ENCODE data around the gene SERPINC1.

Gene SERPINC1

GRCh38 chr1:173856903-173857302 is 60.2 kb downstream of the SERPINC1 start:
- DNase-seq (ENCODE audit: low read depth): no peak
- TF ChIP-seq, protein P1, sequence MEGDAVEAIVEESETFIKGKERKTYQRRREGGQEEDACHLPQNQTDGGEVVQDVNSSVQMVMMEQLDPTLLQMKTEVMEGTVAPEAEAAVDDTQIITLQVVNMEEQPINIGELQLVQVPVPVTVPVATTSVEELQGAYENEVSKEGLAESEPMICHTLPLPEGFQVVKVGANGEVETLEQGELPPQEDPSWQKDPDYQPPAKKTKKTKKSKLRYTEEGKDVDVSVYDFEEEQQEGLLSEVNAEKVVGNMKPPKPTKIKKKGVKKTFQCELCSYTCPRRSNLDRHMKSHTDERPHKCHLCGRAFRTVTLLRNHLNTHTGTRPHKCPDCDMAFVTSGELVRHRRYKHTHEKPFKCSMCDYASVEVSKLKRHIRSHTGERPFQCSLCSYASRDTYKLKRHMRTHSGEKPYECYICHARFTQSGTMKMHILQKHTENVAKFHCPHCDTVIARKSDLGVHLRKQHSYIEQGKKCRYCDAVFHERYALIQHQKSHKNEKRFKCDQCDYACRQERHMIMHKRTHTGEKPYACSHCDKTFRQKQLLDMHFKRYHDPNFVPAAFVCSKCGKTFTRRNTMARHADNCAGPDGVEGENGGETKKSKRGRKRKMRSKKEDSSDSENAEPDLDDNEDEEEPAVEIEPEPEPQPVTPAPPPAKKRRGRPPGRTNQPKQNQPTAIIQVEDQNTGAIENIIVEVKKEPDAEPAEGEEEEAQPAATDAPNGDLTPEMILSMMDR (conservative IDR thresholded peaks at IDR 0.05; ENCODE audit: low read depth, low read length): no peak
- no peak overlapping the region for H3K4me3 ChIP-seq (ENCODE audit: low read depth, low read length)

DNA sequence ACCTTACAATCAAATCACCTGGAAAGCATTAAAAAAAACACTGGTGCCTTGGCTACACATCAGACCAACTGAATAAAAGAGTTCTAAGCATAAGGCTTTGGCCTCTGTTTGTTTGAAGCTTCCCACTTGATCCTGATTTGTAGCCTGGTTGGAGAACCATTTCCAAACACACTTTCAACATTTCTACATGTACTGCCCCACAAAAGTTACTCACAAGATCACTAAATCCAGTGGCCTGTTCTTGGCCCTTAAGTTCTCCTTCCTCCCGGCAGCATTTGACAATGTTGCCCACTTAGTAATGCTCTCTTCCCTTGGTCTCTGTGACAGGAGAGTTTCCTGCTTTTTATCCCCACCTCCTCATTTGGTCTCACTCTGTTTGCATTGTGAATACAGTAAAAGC is 61.1 kb downstream of the SERPINC1 start:
- no peak overlapping the region for H3K4me3 ChIP-seq (ENCODE audit: low read depth, low read length)
- TF ChIP-seq, protein P1 (conservative IDR thresholded peaks at IDR 0.05; ENCODE audit: low read depth, low read length): no peak
- DNase-seq (ENCODE audit: low read depth): no peak

All from choroid plexus epithelial cell (primary cell).